Effector CD4-positive, alpha-beta T cell (primary cell): ENCODE measurements around the gene OLR1.

Experiments
- DNase-seq: peaks from one replicate; pipeline ENCODE4 v3.0.0-alpha.2; 2020

OLR1 gene

GRCh38 chr12:10151621-10152020 is 20.3 kb downstream of the OLR1 start:
- no peak for DNase-seq

- DNase-seq, result no peak
Measured at GRCh38 chr12:10147714-10148403, 24.1 kb downstream of the OLR1 start.

GRCh38 chr12:10142976-10143589 is 28.8 kb downstream of the OLR1 start:
- DNase-seq, result no peak

- peak; percentile 11 for DNase-seq
Measured at GRCh38 chr12:10140001-10140400, 31.9 kb downstream of the OLR1 start.

- no peak for DNase-seq
Measured at GRCh38 chr12:10136637-10137205, 35.2 kb downstream of the OLR1 start.

- no peak for DNase-seq
Measured at GRCh38 chr12:10135126-10135525, 36.8 kb downstream of the OLR1 start.

GRCh38 chr12:10132850-10133370 is 39.0 kb downstream of the OLR1 start:
- no peak for DNase-seq

GRCh38 chr12:10131111-10131690 is 40.7 kb downstream of the OLR1 start:
- no peak for DNase-seq

GRCh38 chr12:10130042-10130441 is 41.9 kb downstream of the OLR1 start, which contains the start of gene CLEC7A:
Gene CLEC7A (minus strand): TSS chr12:10130199. CDS start chr12:10130082, 117 bp downstream.
- no peak for DNase-seq

GRCh38 chr12:10128687-10129086 is 43.2 kb downstream of the OLR1 start:
- no peak for DNase-seq

GRCh38 chr12:10126413-10126812 is 45.5 kb downstream of the OLR1 start:
- DNase-seq, result no peak

GRCh38 chr12:10122689-10123088 is 49.2 kb downstream of the OLR1 start:
- no peak for DNase-seq

GRCh38 chr12:10121278-10121677 is 50.7 kb downstream of the OLR1 start:
- no peak for DNase-seq

- no peak for DNase-seq
Measured at GRCh38 chr12:10119066-10119465, 52.9 kb downstream of the OLR1 start.

GRCh38 chr12:10115890-10116289 is 56.0 kb downstream of the OLR1 start:
- no peak for DNase-seq

GRCh38 chr12:10115311-10115710 is 56.6 kb downstream of the OLR1 start:
- no peak for DNase-seq

GRCh38 chr12:10113920-10114319 is 58.0 kb downstream of the OLR1 start:
- no peak for DNase-seq

GRCh38 chr12:10113075-10113474 is 58.9 kb downstream of the OLR1 start:
- no peak for DNase-seq

- no peak for DNase-seq
Measured at GRCh38 chr12:10111451-10111850, 60.5 kb downstream of the OLR1 start.

- DNase-seq, result no peak
Measured at GRCh38 chr12:10110256-10110844, 61.6 kb downstream of the OLR1 start.
